WTC11 (cell line): ENCODE results near the gene YLPM1. TPM values are rescaled to one million over a fixed set of nuclear protein-coding genes. Genes with fewer than 3 reads are reported as not detected.

ENCODE experiments used
- ATAC-seq: fragments of 200-7000 bp; cut with Tn5 transposase; 2 replicates; pipeline ENCODE4 v1.10.0; 2021; ENCODE audit warnings: mild to moderate bottlenecking, moderate library complexity
- CTCF ChIA-PET: fragments of 300-600 bp; sonication (Branson Sonifier 250); formaldehyde crosslinking; loops from one replicate; lab custom pipeline; 2021; ENCODE audit warnings: antibody characterized with exemption; lab: Charles Lee
- POLR2A ChIA-PET: fragments of 350-600 bp; sonication (Branson Sonifier 250); formaldehyde crosslinking; loops from one replicate; lab custom pipeline; 2021; ENCODE audit warnings: antibody characterized with exemption; lab: Charles Lee
- DNase-seq: peaks from one replicate; pipeline ENCODE4 v3.0.0; 2021; ENCODE audit warnings: low spot score
- H3K27ac Mint-ChIP-seq: 2 replicates; pipeline ENCODE4 v1.8.0; 2021; ENCODE audit warnings: mixed read lengths
- H3K27me3 Mint-ChIP-seq: 2 replicates; pipeline ENCODE4 v1.8.0; 2021; ENCODE audit warnings: low read depth, mild to moderate bottlenecking, moderate library complexity, mixed read lengths
- H3K36me3 Mint-ChIP-seq: 2 replicates; pipeline ENCODE4 v1.8.0; 2021; ENCODE audit warnings: mixed read lengths
- H3K4me1 Mint-ChIP-seq: 2 replicates; pipeline ENCODE4 v1.8.0; 2022; ENCODE audit warnings: mixed read lengths
- H3K4me3 Mint-ChIP-seq: 2 replicates; pipeline ENCODE4 v1.8.0; 2021; ENCODE audit warnings: mild to moderate bottlenecking, moderate library complexity, mixed read lengths
- H3K9me3 Mint-ChIP-seq: 2 replicates; pipeline ENCODE4 v1.8.0; 2021; ENCODE audit warnings: mixed read lengths
- ARID4B ChIP-seq: sonication (generic); formaldehyde crosslinking; IDR thresholded peaks from 2 replicates; pipeline ENCODE4 v1.8.0; 2023; ENCODE audit warnings: missing genetic modification reagents, mild to moderate bottlenecking, borderline replicate concordance
- ATF3 ChIP-seq: sonication (generic); formaldehyde crosslinking; conservative IDR thresholded peaks from 2 replicates; pipeline ENCODE4 v1.8.1; 2022; ENCODE audit warnings: mild to moderate bottlenecking, missing genetic modification reagents
- CREB1 ChIP-seq: sonication (generic); formaldehyde crosslinking; IDR thresholded peaks from 2 replicates; pipeline ENCODE4 v1.8.0; 2023; ENCODE audit warnings: mild to moderate bottlenecking, missing genetic modification reagents
- E2F4 ChIP-seq: sonication (generic); formaldehyde crosslinking; IDR thresholded peaks from 2 replicates; pipeline ENCODE4 v1.8.1; 2022; ENCODE audit warnings: low read depth, mild to moderate bottlenecking, moderate library complexity, missing genetic modification reagents, borderline replicate concordance
- ERG ChIP-seq: fragments of 250-450 bp; sonication (Bioruptor Pico); IDR thresholded peaks from 2 replicates; pipeline ENCODE4 v1.8.0; 2021; ENCODE audit warnings: mild to moderate bottlenecking
- ESRRA ChIP-seq: sonication (generic); formaldehyde crosslinking; IDR thresholded peaks from 2 replicates; pipeline ENCODE4 v1.8.1; 2022; ENCODE audit warnings: mild to moderate bottlenecking, missing genetic modification reagents, borderline replicate concordance
- GTF2I ChIP-seq: fragments of 250-450 bp; sonication (Bioruptor Pico); conservative IDR thresholded peaks from 2 replicates; pipeline ENCODE4 v1.4.0; 2021; ENCODE audit warnings: mild to moderate bottlenecking
- PREB ChIP-seq: sonication (generic); formaldehyde crosslinking; IDR thresholded peaks from 2 replicates; pipeline ENCODE4 v1.8.1; 2022; ENCODE audit warnings: mild to moderate bottlenecking, missing genetic modification reagents, moderate library complexity, borderline replicate concordance
- PRRX2 ChIP-seq: fragments of 250-450 bp; sonication (Bioruptor Pico); IDR thresholded peaks from 2 replicates; pipeline ENCODE4 v1.8.0; 2021; ENCODE audit warnings: mild to moderate bottlenecking
- STAT6 ChIP-seq: sonication (generic); formaldehyde crosslinking; conservative IDR thresholded peaks from 2 replicates; pipeline ENCODE4 v1.8.1; 2023; ENCODE audit warnings: mild to moderate bottlenecking, low read depth, missing genetic modification reagents, moderate library complexity
- TEAD4 ChIP-seq: sonication (generic); formaldehyde crosslinking; IDR thresholded peaks from 2 replicates; pipeline ENCODE4 v1.8.0; 2022; ENCODE audit warnings: mild to moderate bottlenecking, missing genetic modification reagents
- USF1 ChIP-seq: sonication (generic); formaldehyde crosslinking; IDR thresholded peaks from 2 replicates; pipeline ENCODE4 v1.8.0; 2022; ENCODE audit warnings: mild to moderate bottlenecking, missing genetic modification reagents
- ZSCAN18 ChIP-seq: fragments of 250-450 bp; sonication (Bioruptor Pico); IDR thresholded peaks from 2 replicates; pipeline ENCODE4 v2.1.2; 2022; ENCODE audit warnings: mild to moderate bottlenecking, moderate library complexity
- total RNA-seq: library from RNA; stranded (reverse); gene quantifications from 3 replicates; pipeline ENCODE4 v1.2.3, GENCODE V29; 2021

Gene YLPM1
- total RNA-seq, 1 experiment from 2014 or later, result 66.6 TPM

GRCh38 chr14:74732387-74732786 lies 30.7 kb upstream of the YLPM1 start (continued):
- TF ChIP-seq STAT6 (CRISPR knock-in tag), result no peak
- no peak for TF ChIP-seq PREB
- TF ChIP-seq ERG (CRISPR knock-in tag), result no peak
- no peak for TF ChIP-seq ARID4B

- Mint-ChIP-seq H3K27ac (no peak overlapping the region), H3K9me3 (no peaks in the 10 kb centered on the region)
- CTCF ChIA-PET, result no interaction called here
Measured at GRCh38 chr14:74733221-74733620, 29.9 kb upstream of the YLPM1 start.

More at GRCh38 chr14:74733221-74733620, 29.9 kb upstream of the YLPM1 start:
- DNase-seq, result no peak
- Mint-ChIP-seq H3K36me3 (peaks cover 20% of the 10 kb centered on the region), H3K4me3 (no peak overlapping the region), H3K4me1 (no peaks in the 10 kb centered on the region), H3K27me3 (no peaks in the 10 kb centered on the region)
- ATAC-seq, result no peak
- no peak for TF ChIP-seq PRRX2 (CRISPR knock-in tag)
- no peak for TF ChIP-seq E2F4 (CRISPR knock-in tag)
- no peak for TF ChIP-seq USF1 (CRISPR knock-in tag)
- no peak for TF ChIP-seq ZSCAN18
- no peak for TF ChIP-seq CREB1 (CRISPR knock-in tag)
- TF ChIP-seq ESRRA (CRISPR knock-in tag), result no peak
- no peak for TF ChIP-seq TEAD4 (CRISPR knock-in tag)
- TF ChIP-seq ARID4B, result no peak
- no peak for TF ChIP-seq GTF2I (CRISPR knock-in tag)
- no peak for TF ChIP-seq ATF3 (CRISPR knock-in tag)
- POLR2A ChIA-PET, result no interaction called here
